T follicular helper cell (primary cell): ENCODE data around the gene ACBD4.

Experiments used
- DNase-seq: peaks from one replicate; pipeline ENCODE4 v3.0.0-alpha.2; 2020; ENCODE audit warnings: low read depth

ACBD4 gene

GRCh38 chr17:45136846-45137560, 1.5 kb downstream of the ACBD4 start:
- no peak for DNase-seq

- DNase-seq: no peak
Observed at GRCh38 chr17:45137561-45138305, 2.2 kb downstream of the ACBD4 start.

DNA sequence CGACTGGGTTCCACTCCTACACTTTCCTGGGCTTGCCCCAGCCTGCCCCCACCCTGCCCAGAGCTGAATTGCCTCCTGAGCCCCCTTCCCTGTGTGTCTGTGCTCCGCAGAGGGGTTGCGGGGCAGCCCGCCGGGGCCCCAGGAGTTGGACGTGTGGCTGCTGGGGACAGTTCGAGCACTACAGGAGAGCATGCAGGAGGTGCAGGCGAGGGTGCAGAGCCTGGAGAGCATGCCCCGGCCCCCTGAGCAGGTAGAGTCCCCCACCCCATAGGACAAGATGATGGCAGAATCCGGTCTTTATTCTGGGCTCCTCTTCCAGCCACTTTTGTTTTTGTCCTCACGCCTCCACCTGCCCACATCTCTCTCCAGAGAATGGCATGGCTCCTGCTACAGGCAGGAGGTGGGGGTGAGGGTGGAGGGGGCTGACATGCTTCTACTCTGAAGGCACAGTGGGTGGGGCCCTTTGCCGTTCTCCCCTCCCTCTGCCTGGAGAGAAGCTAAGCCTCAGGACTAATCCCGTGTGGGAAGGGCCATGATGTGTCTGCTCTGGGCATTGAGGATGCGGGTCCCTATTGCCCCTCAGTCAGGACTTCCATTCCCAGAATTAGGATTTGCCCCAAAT, 3.5 kb downstream of the ACBD4 start:
- no peak for DNase-seq

DNA sequence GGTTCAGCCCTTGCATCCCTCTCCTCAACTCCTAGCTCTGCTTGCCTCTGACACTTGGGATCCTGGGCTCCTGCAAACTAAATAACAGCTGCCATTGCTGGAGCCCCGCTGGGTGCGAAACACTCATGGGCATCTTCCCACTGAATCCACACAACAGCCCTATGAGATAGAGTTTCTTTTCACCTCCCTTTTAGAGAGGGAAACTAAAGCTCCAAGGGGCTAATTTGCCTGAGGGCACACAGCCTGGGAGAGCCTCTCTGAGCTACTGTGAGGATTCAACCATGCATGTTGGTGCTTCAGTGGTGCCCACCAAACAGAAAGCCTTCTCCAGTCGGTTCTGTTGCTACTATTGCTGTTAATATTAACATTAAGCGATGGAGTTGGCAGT, 4.0 kb downstream of the ACBD4 start:
- no peak for DNase-seq

DNA sequence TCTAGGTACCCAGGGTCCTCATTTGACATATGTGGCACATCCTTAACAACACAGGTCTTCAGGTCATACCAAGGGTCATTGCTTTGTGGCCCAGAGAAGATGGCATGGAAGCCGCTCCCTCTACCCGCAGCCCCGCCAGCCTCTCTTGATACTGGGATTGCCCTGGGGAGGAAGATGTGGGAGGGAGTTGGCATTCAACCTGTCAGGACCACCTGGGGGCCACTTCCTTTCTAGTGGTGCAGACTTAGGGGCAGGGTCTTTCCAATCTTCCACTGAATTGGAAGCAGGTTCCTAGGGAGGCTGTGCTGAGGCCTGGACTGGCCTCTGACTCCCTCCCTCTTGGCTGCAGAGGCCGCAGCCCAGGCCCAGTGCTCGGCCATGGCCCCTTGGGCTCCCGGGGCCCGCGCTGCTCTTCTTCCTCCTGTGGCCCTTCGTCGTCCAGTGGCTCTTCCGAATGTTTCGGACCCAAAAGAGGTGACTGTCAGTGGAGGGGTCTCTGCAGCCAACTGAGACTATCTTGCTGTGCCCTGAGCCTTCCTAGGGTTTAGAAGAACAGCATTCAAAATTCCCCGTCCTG, 7.7 kb downstream of the ACBD4 start:
- no peak for DNase-seq

- no peak for DNase-seq
Observed at GRCh38 chr17:45143767-45144198, 8.3 kb downstream of the ACBD4 start.

DNA sequence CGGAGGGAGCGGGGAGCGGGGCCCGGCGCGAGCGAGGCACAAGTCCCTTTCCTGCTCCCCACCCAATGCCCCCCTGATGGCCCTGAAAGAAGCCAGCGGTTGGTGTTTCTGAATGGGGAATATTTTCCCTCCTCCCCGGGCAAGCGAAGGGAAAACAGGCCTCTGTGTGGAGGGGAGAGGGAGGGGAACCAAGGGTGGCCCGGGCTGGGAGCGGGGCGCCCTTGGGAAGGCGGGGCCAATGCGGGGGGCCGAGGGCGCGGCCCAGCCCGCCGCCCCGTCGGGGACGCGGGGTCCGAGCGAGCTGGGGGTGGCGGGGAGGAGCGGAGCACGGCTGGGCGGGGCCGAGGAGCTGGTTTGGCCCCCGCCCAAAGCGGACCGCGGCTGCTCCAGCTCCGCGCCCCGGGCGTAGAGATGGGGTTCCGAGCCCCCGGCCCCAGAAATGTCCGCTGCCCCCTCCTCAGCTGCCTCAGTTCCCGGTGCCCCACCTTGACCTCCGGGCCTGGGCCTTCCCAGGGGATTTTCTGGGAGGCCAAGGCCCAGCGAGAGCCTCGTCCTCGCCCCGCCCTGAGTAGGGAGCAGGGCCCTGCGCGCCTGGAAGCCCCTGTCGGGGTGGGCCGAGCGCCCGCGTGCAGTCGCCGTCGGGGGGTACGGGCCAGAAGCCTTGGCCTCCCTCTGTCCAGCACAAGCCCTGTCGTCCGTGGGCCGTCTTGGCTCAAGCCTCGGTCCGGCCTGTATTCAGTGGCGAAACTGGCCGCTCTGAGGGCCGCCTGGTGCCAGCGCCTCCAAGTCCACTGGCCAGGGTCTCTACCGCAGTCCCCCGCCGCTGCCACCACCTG, 8.9 kb downstream of the ACBD4 start:
- no peak for DNase-seq

- DNase-seq: no peak
Observed at GRCh38 chr17:45145035-45145389, 9.5 kb downstream of the ACBD4 start.

GRCh38 chr17:45146166-45146565, 10.7 kb downstream of the ACBD4 start:
- no peak for DNase-seq

- DNase-seq: no peak
Observed at GRCh38 chr17:45146592-45146889, 11.1 kb downstream of the ACBD4 start.

GRCh38 chr17:45146890-45147580, 11.5 kb downstream of the ACBD4 start:
- DNase-seq: peak; percentile 53

GRCh38 chr17:45147581-45148182, 12.2 kb downstream of the ACBD4 start:
- peak; percentile 67 for DNase-seq

GRCh38 chr17:45148183-45149036, 12.9 kb downstream of the ACBD4 start, which contains the start of gene HEXIM1:
Gene HEXIM1 (plus strand): TSS chr17:45148475. CDS start chr17:45149191, 716 bp downstream.
- DNase-seq: peak; percentile 99

GRCh38 chr17:45149037-45149668, 13.7 kb downstream of the ACBD4 start:
- peak; percentile 61 for DNase-seq

GRCh38 chr17:45149669-45150664, 14.5 kb downstream of the ACBD4 start:
- no peak for DNase-seq

DNA sequence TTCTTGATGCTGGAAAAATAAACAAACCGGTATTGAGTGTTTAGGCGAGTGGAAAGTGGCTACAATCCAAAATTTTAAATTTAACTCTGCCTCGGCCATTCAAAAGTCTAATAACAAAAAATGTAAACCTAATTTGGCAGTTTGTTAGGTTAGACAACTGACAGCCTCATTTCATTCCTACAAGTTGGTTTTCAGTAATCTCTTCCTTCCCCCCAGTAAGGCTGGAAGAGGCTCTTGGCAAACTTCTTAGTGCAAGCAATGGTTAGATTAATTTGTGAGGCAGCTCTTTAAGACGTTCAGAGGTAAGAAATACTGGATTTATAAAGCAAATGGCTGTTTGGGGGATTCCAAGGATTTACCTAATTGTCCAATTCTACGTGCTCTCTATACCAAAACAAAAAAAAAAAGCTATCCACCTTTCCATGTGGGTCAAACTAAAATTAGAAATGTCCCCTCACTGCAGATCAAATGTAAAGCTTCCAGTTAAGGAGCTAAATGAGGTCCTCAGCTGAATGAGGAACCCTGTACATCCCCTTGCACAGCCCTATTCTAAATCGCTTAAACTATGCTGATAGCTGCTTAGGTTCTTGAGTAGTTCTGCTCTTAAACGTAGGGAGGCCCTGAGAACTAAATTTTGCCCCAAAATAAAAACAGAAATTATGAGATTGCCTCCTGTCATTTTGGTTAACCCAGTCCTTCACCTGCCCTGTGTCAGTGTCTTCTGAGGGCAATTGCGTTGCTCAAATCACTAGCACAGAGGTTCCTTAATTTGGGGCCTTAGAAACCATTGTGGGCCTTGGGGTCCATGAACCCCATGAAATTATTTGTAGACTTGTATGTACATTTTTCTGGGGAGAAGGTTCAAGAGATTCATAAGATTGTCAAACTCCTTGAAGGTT, 15.7 kb downstream of the ACBD4 start:
- no peak for DNase-seq

DNA sequence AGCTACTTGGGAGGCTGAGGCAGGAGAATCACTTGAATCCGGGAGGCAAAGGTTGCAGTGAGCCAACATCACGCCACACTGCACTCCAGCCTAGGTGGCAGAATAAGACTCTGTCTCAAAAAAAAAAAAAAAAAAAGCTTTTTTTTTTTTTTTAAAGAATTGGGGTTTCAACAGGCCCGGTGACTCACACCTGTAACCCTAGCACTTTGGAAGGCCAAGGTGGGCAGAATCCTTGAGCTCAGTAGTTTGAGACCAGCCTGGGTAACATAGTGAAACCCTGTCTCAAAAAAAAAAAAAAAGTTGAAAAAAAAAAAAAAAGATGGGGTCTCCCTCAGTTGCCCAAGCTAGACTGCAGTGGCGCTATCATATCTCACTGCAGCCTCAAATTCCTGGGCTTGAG, 19.5 kb downstream of the ACBD4 start:
- no peak for DNase-seq
